Stimulated activated CD4-positive, alpha-beta T cell treated with anti-CD3 and anti-CD28 coated beads, Interleukin-15, amount 100 ng/mL, for 48 hours (primary cell): ENCODE data around the gene SLC43A2.
"Not testable (repeated sequence)": the region's sequence is repeated elsewhere in the genome, so short reads cannot be mapped to it uniquely, and the experiment has no call there.

ENCODE experiments used
- DNase-seq, 2 donors: peaks; one replicate each; pipeline ENCODE4 v3.0.0-alpha.2; 2020; ENCODE audit warnings: low read depth in 2 of 2

The SLC43A2 gene

DNA sequence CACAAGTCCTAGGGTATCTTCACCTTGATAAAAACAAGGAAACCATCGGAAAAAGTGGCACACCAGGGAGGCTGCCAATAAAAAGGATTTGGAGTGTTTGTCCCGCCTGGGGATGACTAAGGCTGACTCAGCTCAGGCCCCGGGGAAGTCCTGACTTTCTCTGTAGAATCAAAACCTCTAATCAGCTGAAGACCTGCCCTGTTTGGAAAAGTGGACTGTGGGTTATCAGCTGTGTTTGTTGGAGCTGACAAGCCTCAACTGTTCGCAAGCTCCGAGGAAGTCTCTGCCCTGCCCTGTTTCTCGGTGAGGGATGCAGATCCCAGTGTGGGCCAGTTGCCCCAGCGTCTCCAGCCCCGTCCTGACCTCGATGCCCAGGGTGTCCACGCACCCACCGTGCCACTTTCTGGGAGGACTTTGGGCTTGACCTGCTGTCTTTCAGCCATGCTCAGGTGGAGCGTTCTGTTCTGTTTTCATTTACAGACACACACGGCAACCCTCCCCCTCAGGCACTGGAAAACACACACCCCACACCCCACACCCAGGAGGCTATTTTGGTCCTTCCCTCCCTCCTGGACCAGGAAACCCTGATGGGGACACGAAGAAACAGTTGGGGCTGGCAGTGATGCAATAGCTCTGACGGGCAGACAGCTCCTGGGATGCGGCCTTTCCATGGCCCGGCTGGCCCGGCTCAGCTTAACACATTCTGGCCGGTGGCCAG, 38.4 kb downstream of the SLC43A2 start:
- DNase-seq, result no peak

DNA sequence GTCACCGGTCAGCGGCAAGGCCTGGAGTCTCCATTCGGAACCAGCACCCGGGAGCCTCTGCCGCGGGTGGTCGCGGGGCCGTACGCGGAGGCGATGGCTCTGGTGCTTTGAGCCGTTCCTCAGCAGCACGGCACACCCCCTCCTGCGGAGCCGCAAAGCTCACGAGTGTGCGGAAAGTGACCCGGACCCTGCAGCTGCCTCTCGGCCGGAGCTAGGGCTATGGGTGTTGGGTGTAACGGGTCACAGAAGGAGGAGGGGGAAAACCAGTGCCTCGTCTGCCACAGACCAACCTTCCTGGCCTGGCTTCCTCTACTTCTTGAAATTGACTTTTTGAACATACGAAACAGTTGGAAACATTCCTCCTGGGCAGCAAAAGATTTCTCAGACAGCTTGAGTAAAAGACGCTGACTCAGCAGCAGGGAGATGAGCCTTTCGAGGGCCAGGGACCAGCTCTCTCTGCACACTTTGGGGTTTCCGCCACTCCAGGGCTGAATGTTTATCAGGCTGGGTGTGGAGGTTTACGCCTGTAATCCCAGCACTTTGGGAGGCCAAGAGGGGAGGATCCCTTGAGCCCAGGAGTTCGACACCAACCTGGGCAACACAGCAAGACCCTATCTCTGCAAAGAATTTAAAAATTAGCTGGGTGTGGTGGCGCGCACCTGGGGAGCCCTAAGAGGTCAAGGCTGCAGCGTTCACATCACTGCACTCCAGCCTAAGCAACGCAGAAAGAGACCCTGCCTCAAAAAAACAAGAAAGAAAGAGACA, 39.6 kb downstream of the SLC43A2 start:
- DNase-seq, result no peak

DNA sequence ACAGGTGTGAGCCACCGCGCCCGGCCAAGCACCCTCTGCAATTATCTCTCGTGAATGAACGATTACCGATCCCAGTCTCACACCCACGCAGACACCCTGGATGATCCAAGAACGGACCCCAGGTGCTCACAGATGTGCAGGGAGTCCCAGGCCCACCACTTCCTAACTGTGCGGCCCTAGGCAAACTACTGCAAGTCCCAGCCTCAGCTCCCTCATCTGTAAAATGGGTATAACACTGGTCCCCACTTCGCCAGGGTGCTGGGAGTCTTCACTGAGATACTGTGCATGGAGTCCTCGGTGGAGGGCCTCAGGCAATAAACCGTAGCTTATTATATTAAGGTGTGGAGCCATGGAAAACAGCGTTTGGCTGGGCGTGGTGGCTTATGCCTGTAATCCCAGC, 44.5 kb downstream of the SLC43A2 start:
- no peak for DNase-seq

DNA sequence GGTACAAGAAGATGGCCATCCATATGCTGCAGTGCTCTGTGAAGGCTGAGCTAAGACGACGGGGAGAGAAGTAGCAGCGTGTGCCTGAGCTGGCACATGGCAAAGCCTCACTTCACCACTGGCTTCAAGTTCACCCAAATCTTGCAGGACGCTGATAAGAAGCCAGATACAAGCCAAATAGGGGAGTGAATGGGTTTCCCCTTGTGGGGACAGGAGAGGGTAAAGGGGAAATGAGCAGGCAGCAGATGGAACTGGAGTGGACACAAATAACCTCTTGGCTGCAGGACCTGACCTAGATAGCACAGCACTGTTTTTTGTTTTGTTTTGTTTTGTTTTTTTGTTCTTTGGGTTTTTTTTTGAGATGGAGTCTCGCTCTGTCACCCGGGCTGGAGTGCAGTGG, 45.1 kb downstream of the SLC43A2 start:
- no peak for DNase-seq

DNA sequence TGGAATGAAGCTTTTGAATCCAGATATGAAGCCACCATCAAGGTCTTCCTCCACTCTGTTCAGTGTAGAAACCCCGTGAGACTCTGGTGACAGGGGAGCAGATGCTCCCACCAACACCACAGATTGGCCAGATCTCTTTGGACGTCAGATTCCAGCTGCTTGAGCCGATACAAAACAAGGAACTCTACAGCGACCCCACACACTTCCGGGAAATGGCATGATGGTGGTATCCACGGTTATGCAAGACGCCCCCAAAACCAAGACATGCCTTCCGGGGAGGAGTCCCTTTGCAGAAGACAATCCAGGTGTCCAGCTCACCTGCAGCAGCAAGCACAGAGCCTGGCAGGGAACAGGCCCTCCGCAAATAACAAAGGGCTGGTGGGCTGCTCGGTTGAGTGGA, 46.3 kb downstream of the SLC43A2 start:
- DNase-seq, result no peak

DNA sequence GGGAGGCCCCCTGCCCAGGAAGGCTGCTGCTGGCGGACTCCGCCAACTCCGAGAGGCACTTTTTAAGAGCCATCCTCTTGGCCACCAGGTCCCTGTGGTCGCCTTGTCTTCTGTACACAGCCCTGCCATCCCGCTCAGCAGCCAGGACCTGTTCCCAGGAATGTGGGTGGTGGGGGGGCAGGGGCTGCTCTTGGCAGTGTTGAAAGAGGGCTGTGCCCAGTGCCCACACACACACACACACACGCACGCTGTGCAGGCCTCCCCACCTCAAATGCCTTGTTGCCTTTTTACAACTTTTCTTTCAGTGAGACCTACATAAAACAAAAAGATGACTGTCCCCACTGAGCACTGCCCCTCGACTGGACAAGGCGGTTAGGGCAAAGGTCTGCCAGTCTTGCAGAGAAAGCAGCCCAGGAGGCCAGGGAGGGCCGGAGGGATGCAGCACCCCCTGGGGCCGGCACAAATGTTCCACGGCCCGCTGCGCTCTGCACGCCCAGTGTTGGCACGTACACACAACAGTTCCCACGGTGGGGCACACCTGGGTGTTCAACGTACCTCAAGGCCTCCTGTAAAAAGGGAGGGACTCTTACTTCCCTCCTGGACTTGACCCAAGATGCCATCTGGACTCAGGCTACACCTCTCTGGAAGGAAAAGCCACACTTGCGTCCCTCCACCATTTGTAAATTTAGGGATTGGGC, 47.5 kb downstream of the SLC43A2 start:
- no peak for DNase-seq

DNA sequence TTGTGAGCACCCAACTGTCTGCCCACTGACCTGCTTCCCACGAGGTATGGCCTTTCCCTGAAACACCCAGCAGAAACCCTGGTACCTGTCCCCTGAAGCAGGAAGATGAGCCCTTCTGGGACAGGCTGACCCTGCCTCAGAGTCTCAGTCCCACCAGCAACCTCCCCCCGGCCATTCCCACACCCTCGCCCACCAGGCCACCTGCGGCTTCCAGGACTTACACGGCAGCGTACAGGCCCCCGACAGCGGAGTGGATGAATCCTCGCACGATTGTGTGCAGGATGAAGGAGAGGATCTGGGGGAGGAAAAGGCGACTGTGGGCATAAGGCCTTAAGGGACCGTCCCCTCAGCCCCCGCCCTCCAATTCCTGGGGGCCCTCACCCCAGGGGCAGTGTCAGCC, 50.6 kb downstream of the SLC43A2 start:
- no peak for DNase-seq

DNA sequence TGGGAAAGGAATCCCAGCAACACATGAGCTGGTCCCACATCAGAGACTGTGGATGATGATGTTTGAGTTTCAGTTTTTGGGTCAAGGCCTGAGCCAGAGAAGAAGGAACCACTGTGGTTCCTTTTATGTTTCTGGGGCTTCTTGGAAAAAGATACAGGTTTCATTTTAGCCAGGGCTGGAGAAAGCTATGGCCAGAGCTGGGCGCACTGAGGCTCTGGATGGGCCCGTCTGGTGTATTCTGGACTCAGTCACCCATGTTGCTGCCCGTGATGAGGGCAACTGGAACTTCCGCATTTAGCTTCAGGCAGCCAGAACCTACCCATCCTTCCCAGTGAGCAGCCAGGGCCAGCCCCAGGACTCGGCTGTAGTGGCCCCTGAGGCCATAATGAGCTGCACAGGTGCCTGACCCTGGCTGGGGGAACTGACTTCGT, 51.0 kb downstream of the SLC43A2 start:
- DNase-seq, result no peak

DNA sequence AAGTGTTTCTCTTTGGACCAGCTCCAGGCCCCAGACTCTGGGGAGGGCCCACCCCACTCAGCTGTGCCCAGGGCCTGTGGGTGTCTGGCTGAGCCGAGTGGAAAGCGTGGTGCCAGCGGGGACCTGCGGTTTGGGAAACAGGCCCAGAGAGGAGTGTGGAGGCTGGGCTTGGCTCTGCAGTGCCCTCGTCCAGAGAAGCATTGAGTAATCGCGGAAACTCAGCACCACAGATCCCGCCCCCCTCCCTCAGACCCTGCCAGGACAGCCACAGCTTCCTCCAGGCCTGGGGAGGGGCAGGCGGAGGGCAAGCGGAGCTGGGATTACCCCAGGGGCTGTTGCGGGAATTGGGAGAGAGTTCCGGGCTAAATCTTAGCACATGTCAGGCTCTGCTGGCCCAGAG, 51.5 kb downstream of the SLC43A2 start:
- no peak for DNase-seq

DNA sequence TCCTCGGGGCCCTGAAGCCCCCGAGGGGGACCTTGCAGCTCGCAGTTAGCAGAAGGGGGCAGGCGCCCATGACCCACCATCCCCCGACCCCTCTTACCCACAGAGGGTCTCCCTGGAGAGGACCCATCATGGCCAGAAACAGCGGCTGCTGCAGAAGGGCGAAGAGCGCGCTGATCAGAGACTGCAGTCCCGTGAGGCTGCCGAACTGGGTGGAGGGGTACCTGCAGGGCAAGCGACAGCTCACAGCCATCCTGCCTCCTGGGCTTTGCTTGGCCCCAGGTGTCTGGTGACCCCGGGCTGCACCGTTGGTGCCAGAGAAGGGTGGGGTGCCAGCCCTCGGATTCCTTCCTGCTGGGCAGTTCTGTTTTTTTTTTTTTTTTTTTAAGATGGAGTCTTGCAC, 52.1 kb downstream of the SLC43A2 start:
- no peak for DNase-seq

DNA sequence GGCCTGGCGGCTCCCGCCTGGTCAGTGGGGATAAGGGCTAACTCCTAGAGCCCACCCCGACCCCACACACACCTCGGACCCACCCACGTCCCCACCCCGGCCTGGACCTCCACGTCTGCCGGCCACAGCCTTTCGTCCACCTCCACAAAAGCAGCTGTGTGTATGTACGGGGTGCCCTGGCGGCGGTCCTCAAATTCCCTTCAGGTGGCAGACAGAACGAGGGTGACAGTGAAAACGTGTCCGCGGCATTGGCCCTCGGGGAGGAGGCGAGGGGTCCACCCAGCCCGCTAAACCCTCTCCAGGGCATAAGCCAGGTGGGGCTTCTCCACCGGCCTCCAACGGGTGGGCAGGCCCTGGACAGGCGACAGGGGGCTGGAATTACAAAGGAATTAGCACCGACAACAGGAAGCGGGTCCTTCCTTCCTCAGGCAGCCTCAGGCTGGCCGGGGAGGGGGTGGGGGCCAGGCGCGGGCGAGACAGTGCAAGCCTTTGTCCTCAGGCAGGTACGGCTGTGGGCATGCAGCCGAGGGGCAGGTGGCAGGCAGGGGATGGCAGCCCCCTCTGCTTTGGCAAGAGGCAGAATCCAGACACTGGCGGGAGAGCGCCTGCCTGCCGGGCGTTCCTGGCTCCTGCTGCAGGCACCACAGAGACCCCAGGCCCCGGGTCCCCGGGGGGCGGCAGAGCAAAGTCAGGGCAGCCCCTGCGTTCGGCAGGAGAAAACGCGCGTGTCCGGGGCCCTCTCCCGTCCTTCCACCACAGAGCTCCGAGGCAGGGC, 53.8 kb downstream of the SLC43A2 start:
- DNase-seq, result no peak

DNA sequence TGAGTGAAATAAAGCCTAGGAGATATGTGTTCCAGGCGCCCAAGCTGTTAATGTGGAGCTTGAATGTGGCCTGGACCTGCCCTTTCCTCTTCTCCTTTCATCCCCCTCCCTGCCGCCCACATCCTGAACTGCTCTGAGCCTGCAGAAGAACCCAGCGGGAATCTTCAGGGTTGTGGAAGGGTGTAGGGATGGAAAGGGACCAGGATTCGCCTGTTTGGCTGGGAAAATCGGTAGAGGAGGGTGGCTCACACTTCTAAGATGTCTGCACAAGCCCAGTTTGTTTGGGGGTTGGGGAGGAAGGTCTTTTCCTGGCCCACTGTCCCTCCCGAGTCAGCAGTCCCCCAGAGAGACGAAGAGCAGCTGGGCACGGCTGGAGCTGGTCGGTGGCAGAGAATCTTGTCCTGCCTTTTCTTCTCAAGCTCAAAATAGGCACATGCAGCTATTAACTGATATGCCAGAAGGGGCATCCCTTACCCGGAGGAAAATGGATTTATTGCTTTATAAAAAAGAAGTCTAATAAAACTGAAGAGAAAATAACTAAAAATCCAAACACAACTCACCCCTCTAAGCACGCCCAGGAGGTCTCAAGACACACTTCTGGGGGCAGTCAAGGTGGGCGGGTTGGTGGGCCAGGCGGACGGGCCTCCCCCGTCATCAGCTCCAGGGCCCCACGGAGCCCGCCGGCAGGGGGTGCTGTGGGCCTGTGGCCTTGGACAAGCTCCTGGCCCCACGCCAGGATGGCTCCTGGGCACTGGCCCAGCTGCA, 54.5 kb downstream of the SLC43A2 start:
- DNase-seq, result peak; percentile 54 to 76

DNA sequence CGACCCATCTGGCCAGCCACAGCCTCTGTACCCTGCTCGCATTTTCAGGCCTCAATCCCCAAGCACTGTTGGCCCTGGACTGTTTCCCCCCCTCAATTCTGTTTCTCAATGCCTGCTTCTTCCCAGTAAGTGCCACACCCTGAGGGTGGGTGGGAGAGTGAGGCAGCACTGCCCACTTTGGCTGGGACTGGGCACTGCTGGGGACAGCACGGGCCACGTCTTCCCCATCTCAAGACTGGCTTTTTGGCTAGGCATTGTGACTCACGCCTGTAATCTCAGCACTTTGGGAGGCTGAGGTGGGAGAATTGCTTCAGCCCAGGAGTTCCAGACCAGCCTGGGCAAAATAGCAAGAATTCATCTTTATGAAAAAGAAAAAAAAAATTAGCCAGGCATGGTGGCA, 56.0 kb downstream of the SLC43A2 start:
- not testable (repeated sequence) for DNase-seq

DNA sequence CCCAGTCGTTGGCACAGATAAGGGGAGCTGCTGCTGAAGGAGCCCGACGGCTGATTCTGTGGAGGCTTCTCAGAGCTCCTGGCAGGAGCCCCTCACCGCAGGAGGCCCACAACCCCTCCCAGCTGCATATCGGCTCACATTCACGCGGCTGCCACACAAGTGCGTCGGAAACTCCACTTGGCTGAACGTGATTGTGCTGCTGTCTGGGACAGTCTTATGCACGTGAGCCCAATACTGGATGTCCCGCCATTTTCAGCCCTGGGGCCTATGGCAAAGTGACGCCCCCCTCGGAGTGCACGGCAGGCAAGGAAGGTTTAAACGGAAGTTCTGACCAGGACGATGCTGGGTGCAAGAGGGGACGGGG, 57.3 kb downstream of the SLC43A2 start:
- no peak for DNase-seq

DNA sequence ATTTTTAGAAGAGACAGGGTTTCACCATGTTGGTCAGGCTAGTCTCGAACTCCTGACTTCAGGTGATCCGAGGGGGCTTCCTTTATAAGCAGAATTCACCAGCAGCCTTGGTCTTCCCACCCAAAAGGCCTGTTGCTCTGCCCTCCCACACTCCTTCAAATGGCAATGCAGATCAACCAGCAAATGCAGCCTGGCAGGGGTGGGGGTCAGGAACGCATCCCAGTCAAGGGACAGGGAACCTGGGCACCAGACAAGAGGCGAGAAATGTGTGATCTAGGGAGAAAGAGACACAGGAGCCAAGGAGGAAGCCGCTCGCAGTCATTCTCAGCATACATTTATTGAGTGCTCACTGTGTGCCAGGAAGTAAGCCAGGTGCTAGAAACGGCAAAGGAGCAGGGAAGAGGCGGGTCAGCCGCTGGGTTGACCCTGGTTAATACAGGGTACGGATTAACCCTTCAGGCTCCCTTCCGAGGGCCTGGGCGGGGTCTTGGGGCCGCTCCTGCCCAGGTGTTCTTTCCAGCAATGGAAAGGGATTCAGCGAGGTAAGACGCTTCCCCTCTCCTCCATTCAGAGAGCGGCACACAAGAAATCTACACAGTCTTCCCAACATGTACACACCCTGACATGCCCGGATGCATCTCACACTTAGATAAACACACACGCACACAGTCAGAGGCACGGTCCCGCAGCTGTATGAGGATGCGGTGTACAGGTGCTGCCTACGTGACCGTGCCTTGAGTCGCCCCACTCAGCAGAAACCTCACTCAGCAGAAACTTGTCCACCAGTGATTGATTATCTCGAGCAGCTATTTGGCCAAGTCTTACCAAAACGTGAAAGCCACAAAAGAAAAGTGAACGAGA, 59.5 kb downstream of the SLC43A2 start:
- DNase-seq, result no peak

DNA sequence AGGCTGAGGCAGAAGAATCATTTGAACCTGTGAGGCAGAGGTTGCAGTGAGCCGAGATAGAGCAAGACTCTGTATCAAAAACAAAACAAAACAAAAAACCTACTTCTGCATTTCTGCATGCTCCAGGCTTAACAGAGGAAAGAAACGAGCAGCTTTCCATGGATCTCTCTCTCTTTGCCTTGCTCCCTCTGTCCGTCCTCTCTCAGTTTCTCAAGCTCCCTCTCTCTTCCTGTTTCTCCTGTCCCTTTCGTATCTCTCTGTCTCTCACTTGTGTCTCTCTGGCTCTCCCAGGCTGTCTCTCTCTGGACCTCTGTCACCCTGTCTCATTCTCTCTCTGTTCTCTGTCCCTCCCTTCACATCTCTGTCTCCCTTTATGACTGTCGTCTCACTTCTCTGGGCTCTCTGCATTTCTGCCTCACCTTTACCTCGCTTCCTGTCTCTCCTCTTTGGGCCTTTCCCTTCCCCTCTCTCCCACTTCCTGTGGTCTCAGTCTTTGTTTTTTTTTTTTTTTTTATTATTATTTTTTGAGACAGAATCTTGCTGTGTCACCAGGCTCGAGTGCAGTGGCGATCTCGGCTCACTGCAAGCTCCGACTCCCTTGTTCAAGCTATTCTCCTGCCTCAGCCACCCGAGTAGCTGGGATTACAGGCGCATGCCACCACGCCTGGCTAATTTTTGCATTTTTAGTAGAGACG, 62.0 kb downstream of the SLC43A2 start:
- peak in 1 of 2 donors; percentile 24 for DNase-seq

DNA sequence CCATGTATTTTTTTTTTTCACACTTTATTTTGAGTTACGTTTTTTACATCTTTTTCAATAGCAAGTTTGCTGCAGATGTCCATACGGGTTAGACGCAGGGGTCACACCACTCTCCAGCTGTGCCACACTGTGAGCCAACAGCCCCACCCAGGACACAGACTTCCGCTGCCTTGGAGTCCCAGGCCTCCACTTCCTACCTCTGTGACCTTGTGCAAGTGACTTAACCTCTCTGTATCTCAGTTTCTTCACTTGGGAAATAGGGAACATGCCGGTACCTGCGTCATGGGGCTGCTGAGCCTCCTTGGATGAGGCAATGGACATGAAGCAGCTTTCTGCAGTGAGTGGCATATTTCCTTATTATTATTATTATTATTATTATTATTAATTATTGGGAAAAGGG, 62.8 kb downstream of the SLC43A2 start:
- DNase-seq, result no peak

DNA sequence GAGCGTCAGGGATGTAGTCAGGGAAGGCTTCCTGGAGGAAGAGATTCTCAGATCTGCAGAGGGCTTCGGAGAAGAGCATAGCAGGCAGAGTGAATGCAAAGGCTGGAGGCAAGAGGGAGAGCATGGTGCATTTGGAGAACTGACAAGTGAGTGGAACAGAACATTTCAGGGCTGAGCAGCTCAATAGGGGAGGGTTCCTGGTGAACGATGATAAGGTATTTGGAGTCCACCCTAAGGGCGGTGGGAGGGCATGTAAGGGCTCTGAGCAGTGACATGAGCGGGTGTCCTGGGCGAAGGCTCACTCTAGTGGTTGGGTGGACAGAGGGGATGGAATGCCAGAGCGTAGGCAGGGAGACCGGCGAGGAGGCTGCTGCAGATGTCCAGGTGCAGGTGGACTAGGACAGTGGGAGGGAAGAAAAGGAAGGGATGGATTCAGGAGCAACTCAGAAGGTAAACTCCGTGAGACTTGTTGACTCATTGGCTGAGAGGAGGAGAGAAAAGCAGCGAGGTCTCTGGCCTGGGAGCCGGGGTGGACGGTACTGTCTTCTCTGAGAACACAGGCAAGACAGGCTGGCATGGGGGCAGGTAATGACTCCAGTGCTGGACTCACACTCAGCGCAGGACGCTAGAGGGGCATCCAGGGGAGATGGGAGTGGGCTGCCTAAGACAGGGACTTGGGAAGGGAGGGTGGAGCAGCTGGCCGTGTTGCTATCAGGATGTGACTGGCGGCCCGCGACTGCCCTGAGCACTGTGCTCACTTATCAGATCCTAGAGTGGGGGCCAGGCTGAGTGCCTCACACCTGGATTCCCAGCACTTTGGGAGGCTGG, 64.6 kb downstream of the SLC43A2 start:
- DNase-seq, result no peak

DNA sequence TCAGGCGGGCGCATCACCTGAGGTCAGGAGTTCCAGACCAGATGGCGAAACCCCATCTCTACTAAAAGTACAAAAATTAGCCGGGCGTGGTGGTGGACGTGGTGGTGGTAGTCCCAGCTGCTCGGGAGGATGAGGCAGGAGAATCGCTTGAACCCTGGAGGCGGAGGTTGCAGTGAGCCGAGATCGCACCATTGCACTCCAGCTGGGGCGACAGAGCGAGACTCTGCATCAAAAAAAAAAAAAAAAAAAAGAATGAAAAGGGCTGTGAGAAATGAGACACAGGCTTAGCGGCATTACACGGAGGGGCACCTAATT, 65.2 kb downstream of the SLC43A2 start:
- DNase-seq, result not testable (repeated sequence)
